H1 (cell line): ENCODE data around the gene PDE4B. TPM values are rescaled to one million over a fixed set of nuclear protein-coding genes. Genes with fewer than 3 reads are reported as not detected.

Source experiments
- CTCF ChIA-PET: fragments of 300-600 bp; sonication (Branson Sonifier 250); formaldehyde crosslinking; loops from one replicate; lab custom pipeline; 2021; ENCODE audit not compliant: partially characterized antibody; lab: Charles Lee
- POLR2A ChIA-PET: fragments of 300-600 bp; sonication (Branson Sonifier 250); formaldehyde crosslinking; loops from one replicate; lab custom pipeline; 2021; ENCODE audit warnings: inconsistent platforms; ENCODE audit not compliant: partially characterized antibody; lab: Charles Lee
- DNase-seq, 2 experiments: peaks; one replicate each; pipeline versions ENCODE4 v3.0.0 to v3.0.0-alpha.2; 2010 to 2022; ENCODE audit warnings: low spot score in 2 of 2, low read depth in 1 of 2, mixed read lengths in 1 of 2
- FAIRE-seq: peaks from 2 replicates; lab custom pipeline; 2011; peaks lifted over from hg19 to GRCh38; lab: Jason Lieb, UNC
- H2AFZ ChIP-seq: 2 replicates; pipeline ENCODE4 v1.8.1; 2012; ENCODE audit warnings: low read length, inconsistent platforms
- H2AK5ac ChIP-seq: 2 replicates; pipeline ENCODE4 v1.6.1; 2013; ENCODE audit warnings: low read depth, low read length
- H2BK120ac ChIP-seq: replicated peaks from 2 replicates; pipeline ENCODE3; 2013; ENCODE audit warnings: low read depth, low read length, inconsistent platforms
- H2BK12ac ChIP-seq: 2 replicates; pipeline ENCODE4 v1.6.1; 2013; ENCODE audit warnings: low read depth, low read length
- H2BK15ac ChIP-seq: 2 replicates; pipeline ENCODE4 v1.6.1; 2013; ENCODE audit warnings: low read length
- H2BK20ac ChIP-seq: 2 replicates; pipeline ENCODE4 v1.6.1; 2013; ENCODE audit warnings: low read length
- H2BK5ac ChIP-seq: 2 replicates; pipeline ENCODE4 v1.6.1; 2013; ENCODE audit warnings: low read depth, low read length
- H3K14ac ChIP-seq: 2 replicates; pipeline ENCODE4 v1.6.1; 2013; ENCODE audit warnings: inconsistent platforms; ENCODE audit not compliant: insufficient read length
- H3K18ac ChIP-seq: 2 replicates; pipeline ENCODE4 v1.6.1; 2013; ENCODE audit warnings: low read length; ENCODE audit errors: extremely low read depth
- H3K23ac ChIP-seq: 2 replicates; pipeline ENCODE4 v1.6.1; 2013; ENCODE audit warnings: inconsistent platforms; ENCODE audit not compliant: insufficient read length
- H3K23me2 ChIP-seq: 2 replicates; pipeline ENCODE4 v1.6.1; 2013; ENCODE audit warnings: low read depth, low read length
- H3K27ac ChIP-seq: 2 replicates; pipeline ENCODE4 v1.6.1; 2011; ENCODE audit warnings: low read depth, low read length, inconsistent platforms
- H3K27me3 ChIP-seq, 4 experiments: replicated peaks in 1 of 4; 1 replicate in 1 of 4; 2 replicates in 3 of 4; pipeline versions ENCODE4 v1.6.1 to v1.8.1; 2011 to 2013; ENCODE audit warnings: low read length in 3 of 4, mild to moderate bottlenecking in 3 of 4, inconsistent platforms in 2 of 4, mixed read lengths in 2 of 4, moderate library complexity in 1 of 4; ENCODE audit not compliant: control insufficient read depth in 3 of 4, insufficient read depth in 3 of 4; ENCODE audit errors: extremely low read depth in 1 of 4
- H3K36me3 ChIP-seq, 4 experiments: 2 replicates each; pipeline versions ENCODE4 v1.6.1 to v1.8.1; 2011 to 2013; ENCODE audit warnings: mild to moderate bottlenecking in 4 of 4, low read length in 3 of 4, moderate library complexity in 2 of 4, control low read depth in 1 of 4, inconsistent platforms in 1 of 4; ENCODE audit not compliant: insufficient read depth in 4 of 4, control insufficient read depth in 2 of 4
- H3K4ac ChIP-seq: replicated peaks from 2 replicates; pipeline ENCODE3; 2013; ENCODE audit warnings: low read length, low read depth, mixed read lengths, inconsistent platforms; ENCODE audit not compliant: insufficient read length
- H3K4me1 ChIP-seq, 4 experiments: replicated peaks in 1 of 4; 1 replicate in 1 of 4; 2 replicates in 3 of 4; pipeline versions ENCODE4 v1.6.1 to v1.8.1; 2011 to 2013; ENCODE audit warnings: low read length in 3 of 4, inconsistent platforms in 2 of 4, mixed read lengths in 1 of 4; ENCODE audit not compliant: insufficient read depth in 4 of 4, control insufficient read depth in 3 of 4
- H3K4me2 ChIP-seq, 2 experiments: 2 replicates each; pipeline versions ENCODE4 v1.6.1 to v1.8.1; 2011 to 2013; ENCODE audit warnings: low read depth in 2 of 2, low read length in 2 of 2, control low read depth in 1 of 2, inconsistent platforms in 1 of 2, mild to moderate bottlenecking in 1 of 2; ENCODE audit not compliant: insufficient read depth in 1 of 2
- H3K4me3 ChIP-seq, 4 experiments: fragments of 200-600, 300-600 bp in 1 of 4; sonication (generic), shearing (Covaris generic), sonication (Bioruptor Twin) in 1 of 4; 2 replicates each; pipeline versions ENCODE4 v1.5.1 to v1.8.1; 2011 to 2016; ENCODE audit warnings: low read length in 4 of 4, low read depth in 3 of 4, control low read depth in 2 of 4, inconsistent platforms in 2 of 4, mild to moderate bottlenecking in 2 of 4, mixed read lengths in 1 of 4, moderate library complexity in 1 of 4; ENCODE audit not compliant: insufficient read depth in 2 of 4; ENCODE audit errors: extremely low read depth in 1 of 4
- H3K56ac ChIP-seq: replicated peaks from 2 replicates; pipeline ENCODE3; 2013; ENCODE audit warnings: low read depth, mild to moderate bottlenecking, mixed read lengths, low read length, inconsistent platforms; ENCODE audit not compliant: insufficient read length
- H3K79me1 ChIP-seq: 2 replicates; pipeline ENCODE4 v1.6.1; 2013; ENCODE audit warnings: low read depth, low read length, control low read depth
- H3K79me2 ChIP-seq, 2 experiments: 2 replicates each; pipeline versions ENCODE4 v1.6.1 to v1.8.1; 2012 to 2013; ENCODE audit warnings: low read length in 2 of 2, mild to moderate bottlenecking in 2 of 2, inconsistent platforms in 1 of 2; ENCODE audit not compliant: insufficient read depth in 2 of 2, control insufficient read depth in 1 of 2
- H3K9ac ChIP-seq, 4 experiments: replicated peaks in 1 of 4; 1 replicate in 1 of 4; 2 replicates in 3 of 4; pipeline versions ENCODE4 v1.6.1 to v1.8.1; 2011 to 2013; ENCODE audit warnings: low read depth in 3 of 4, low read length in 3 of 4, control low read depth in 2 of 4, mild to moderate bottlenecking in 2 of 4, moderate library complexity in 2 of 4, inconsistent platforms in 1 of 4; ENCODE audit errors: extremely low read depth in 1 of 4
- H3K9me3 ChIP-seq, 2 experiments: 2 replicates each; pipeline versions ENCODE4 v1.6.1 to v1.8.1; 2012 to 2013; ENCODE audit warnings: mild to moderate bottlenecking in 2 of 2, moderate library complexity in 2 of 2, control low read depth in 1 of 2, inconsistent platforms in 1 of 2, low read depth in 1 of 2, low read length in 1 of 2, mixed read lengths in 1 of 2; ENCODE audit not compliant: insufficient read depth in 2 of 2
- H4K20me1 ChIP-seq, 2 experiments: replicated peaks in 1 of 2; 2 replicates each; pipeline versions ENCODE3 to v1.8.1; 2011 to 2013; ENCODE audit warnings: inconsistent platforms in 2 of 2, low read length in 2 of 2, mild to moderate bottlenecking in 1 of 2; ENCODE audit not compliant: insufficient read depth in 2 of 2, control insufficient read depth in 1 of 2
- H4K5ac ChIP-seq: 2 replicates; pipeline ENCODE4 v1.6.1; 2013; ENCODE audit warnings: low read length, low read depth, mixed read lengths, inconsistent platforms; ENCODE audit not compliant: insufficient read length
- H4K8ac ChIP-seq: 2 replicates; pipeline ENCODE4 v1.8.0; 2013; ENCODE audit warnings: mild to moderate bottlenecking, moderate library complexity, low read length, inconsistent platforms; ENCODE audit not compliant: insufficient read depth; ENCODE audit errors: extremely low read depth
- H4K91ac ChIP-seq: replicated peaks from 2 replicates; pipeline ENCODE3; 2013; ENCODE audit warnings: low read length, mixed read lengths, inconsistent platforms; ENCODE audit not compliant: insufficient read length
- ASH2L ChIP-seq: fragments of 200-600, 300-600 bp; sonication (generic); IDR thresholded peaks from one replicate; pipeline ENCODE4 v1.7.1; 2017; ENCODE audit warnings: low read length
- JUN ChIP-seq: IDR thresholded peaks from 2 replicates; pipeline ENCODE4 v1.6.1; 2011; ENCODE audit warnings: low read depth, mild to moderate bottlenecking, improper control_type of control experiment, low read length
- POU5F1 ChIP-seq: IDR thresholded peaks from 2 replicates; pipeline ENCODE4 v1.6.1; 2011; ENCODE audit warnings: low read depth, mild to moderate bottlenecking, low read length, moderate library complexity
- RAD21 ChIP-seq, 2 experiments: IDR thresholded peaks in 1 of 2; conservative IDR thresholded peaks in 1 of 2; 2 replicates each; pipeline ENCODE4 v1.6.1; 2011; ENCODE audit warnings: low read depth in 2 of 2, low read length in 2 of 2, improper control_type of control experiment in 1 of 2, inconsistent platforms in 1 of 2, mild to moderate bottlenecking in 1 of 2, moderate library complexity in 1 of 2
- SIN3A ChIP-seq, 2 experiments: IDR thresholded peaks in 1 of 2; conservative IDR thresholded peaks in 1 of 2; 2 replicates each; pipeline ENCODE4 v1.6.1; 2011 to 2012; ENCODE audit warnings: low read length in 2 of 2, improper control_type of control experiment in 1 of 2, low read depth in 1 of 2, mild to moderate bottlenecking in 1 of 2
- YY1 ChIP-seq: IDR thresholded peaks from 2 replicates; pipeline ENCODE4 v1.6.1; 2011; ENCODE audit warnings: low read depth, mild to moderate bottlenecking, low read length
- ZNF274 ChIP-seq: IDR thresholded peaks from 2 replicates; pipeline ENCODE4 v1.7.0; 2012; ENCODE audit warnings: low read length, borderline replicate concordance; ENCODE audit errors: extremely low read depth
- WGBS, 2 experiments: shearing (Covaris generic) in 1 of 2; methylation state at CpG; one replicate each; pipeline versions ENCODE4 v1.1.6 to v1.1.7; 2013 to 2015; ENCODE audit warnings: low lambda C conversion rate in 2 of 2, mixed read lengths in 2 of 2, inconsistent platforms in 1 of 2, low coverage in 1 of 2, missing lambda C conversion rate in 1 of 2; ENCODE audit not compliant: insufficient replicate concordance in 2 of 2, insufficient coverage in 1 of 2, insufficient read length in 1 of 2; ENCODE audit errors: extremely low coverage in 1 of 2, missing lambda C conversion rate in 1 of 2; 5-methylcytosine and 5-hydroxymethylcytosine counted together
- polyA plus RNA-seq, 7 experiments: library from polyadenylated mRNA; depleted of rRNA in 3 of 7; stranded (reverse) in 5 of 7; unstranded in 2 of 7; fragments of >200 nt in 5 of 7; fragments of 200-250 nt in 2 of 7; gene quantifications; 1 replicate in 5 of 7; 2 replicates in 1 of 7; 4 replicates in 1 of 7; pipeline versions ENCODE4 v1.2.1 to v1.2.3, GENCODE V29; 2011 to 2013; ENCODE audit warnings: missing spikeins in 2 of 7, mixed read lengths in 2 of 7
- total RNA-seq: library from RNA; stranded (reverse); fragmentation: NEBNext Ultra II Directional; extraction: Animal tissue kit (Norgen Biotek cat#: 25700); gene quantifications from 2 replicates; pipeline ENCODE4 v1.2.1, GENCODE V29; 2021
- TF ChIP-seq, protein P1 (sequence below): IDR thresholded peaks from 2 replicates; pipeline ENCODE4 v1.6.1; 2011; ENCODE audit warnings: low read length, improper control_type of control experiment

Gene PDE4B
- total and polyA plus RNA-seq, 2 of the 8 experiments (the other 6 are each of a cell fraction or from before 2014, with no cell fraction given), result 5.0 to 15.1 TPM

DNA sequence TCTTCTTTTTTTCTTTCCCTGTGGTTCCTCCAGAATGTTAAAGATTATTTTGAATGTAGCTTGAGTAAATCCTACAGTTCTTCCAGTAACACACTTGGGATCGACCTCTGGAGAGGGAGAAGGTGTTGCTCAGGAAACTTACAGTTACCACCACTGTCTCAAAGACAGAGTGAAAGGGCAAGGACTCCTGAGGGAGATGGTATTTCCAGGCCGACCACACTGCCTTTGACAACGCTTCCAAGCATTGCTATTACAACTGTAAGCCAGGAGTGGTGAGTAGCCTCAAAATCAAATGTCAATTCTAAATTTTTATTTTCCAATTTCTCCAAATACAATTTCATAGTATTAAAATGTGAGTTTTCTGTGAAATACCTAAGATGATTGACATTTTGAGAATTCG, 125.9 kb downstream of the PDE4B start:
- Histone ChIP-seq H3K18ac (no peak overlapping the region), H3K23ac (no peak overlapping the region), H3K23me2 (no peaks in the 10 kb centered on the region), H3K9me3 (no peaks in the 10 kb centered on the region), H3K79me2 (no peaks in the 10 kb centered on the region), H2BK120ac (no peak overlapping the region), H3K4me3 (no peak overlapping the region), H2BK20ac (no peak overlapping the region), H2BK12ac (no peak overlapping the region), H3K27me3 (no peaks in the 10 kb centered on the region), H3K79me1 (no peaks in the 10 kb centered on the region), H2AFZ (no peak overlapping the region), H4K5ac (no peak overlapping the region), H3K14ac (no peak overlapping the region), H3K56ac (no peak overlapping the region), H4K20me1 (no peaks in the 10 kb centered on the region), H2BK15ac (no peak overlapping the region), H3K4me2 (no peak overlapping the region), H2AK5ac (no peak overlapping the region), H2BK5ac (no peak overlapping the region), H4K8ac (no peak overlapping the region), H3K4ac (no peak overlapping the region), H3K9ac (no peak overlapping the region), H4K91ac (no peak overlapping the region), H3K4me1 (no peaks in the 10 kb centered on the region), H3K27ac (no peak overlapping the region), H3K36me3 (no peaks in the 10 kb centered on the region)
- WGBS, 2 experiments, result 87% methylated on average over 4 of the region's 4 CpGs; no CpG with 5 or more reads in 1 of the 2 experiments
- ChIA-PET POLR2A (no interaction called here), CTCF (no interaction called here)
- FAIRE-seq (no peak), DNase-seq (no peak)
- TF ChIP-seq SIN3A (conservative IDR thresholded peaks at IDR 0.05 in 1 of 2, IDR thresholded peaks at IDR 0.05 in 1 of 2; ENCODE audit: low read depth in 1 of 2, low read length in 2 of 2), result no peak
- no peak for TF ChIP-seq JUN
- no peak for TF ChIP-seq RAD21 (IDR thresholded peaks at IDR 0.05 in 1 of 2, conservative IDR thresholded peaks at IDR 0.05 in 1 of 2; ENCODE audit: low read depth in 2 of 2, low read length in 2 of 2)
- TF ChIP-seq ASH2L, result no peak
- no peak for TF ChIP-seq ZNF274
- TF ChIP-seq YY1, result no peak
- TF ChIP-seq, protein P1, sequence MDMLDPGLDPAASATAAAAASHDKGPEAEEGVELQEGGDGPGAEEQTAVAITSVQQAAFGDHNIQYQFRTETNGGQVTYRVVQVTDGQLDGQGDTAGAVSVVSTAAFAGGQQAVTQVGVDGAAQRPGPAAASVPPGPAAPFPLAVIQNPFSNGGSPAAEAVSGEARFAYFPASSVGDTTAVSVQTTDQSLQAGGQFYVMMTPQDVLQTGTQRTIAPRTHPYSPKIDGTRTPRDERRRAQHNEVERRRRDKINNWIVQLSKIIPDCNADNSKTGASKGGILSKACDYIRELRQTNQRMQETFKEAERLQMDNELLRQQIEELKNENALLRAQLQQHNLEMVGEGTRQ, result no peak
- TF ChIP-seq POU5F1, result no peak
